ENCODE data around the gene LGALS4. TPM values are rescaled to one million over a fixed set of nuclear protein-coding genes. Genes with fewer than 3 reads are reported as not detected.
"Not testable (repeated sequence)": the region's sequence is repeated elsewhere in the genome, so short reads cannot be mapped to it uniquely, and the experiment has no call there.

The LGALS4 gene
- total RNA-seq, 2 donors from 2014 or later, result 1.2 to 1.7 TPM

- Mint-ChIP-seq H3K9me3 (no peaks in the 10 kb centered on the region), H3K4me1 (peaks cover 7% of the 10 kb centered on the region), H3K27me3 (no peaks in the 10 kb centered on the region), H3K4me3 (no peak overlapping the region), H3K27ac (no peak overlapping the region), H3K36me3 (ENCODE audit: low read depth) (peaks cover 39% of the 10 kb centered on the region)
- no peak for ATAC-seq (replicated peaks)
These were observed 3.5 kb upstream of the LGALS4 start for GRCh38 chr19:38816131-38816750.

- no peak overlapping the region for H3K4me3 Mint-ChIP-seq
These were observed 2.6 kb upstream of the LGALS4 start for GRCh38 chr19:38815059-38816001.

GRCh38 chr19:38813932-38814331, 1.2 kb upstream of the LGALS4 start:
- not testable (repeated sequence) for H3K27ac Mint-ChIP-seq; ATAC-seq (replicated peaks); H3K4me3 Mint-ChIP-seq; H3K9me3 Mint-ChIP-seq; H3K4me1 Mint-ChIP-seq; H3K27me3 Mint-ChIP-seq
- peaks cover 25% of the 10 kb centered on the region for H3K36me3 Mint-ChIP-seq (ENCODE audit: low read depth)

More at GRCh38 chr19:38815059-38816001, 2.6 kb upstream of the LGALS4 start:
- ATAC-seq (replicated peaks), result no peak
- Mint-ChIP-seq H3K4me1 (no peaks in the 10 kb centered on the region), H3K36me3 (ENCODE audit: low read depth) (peaks cover 32% of the 10 kb centered on the region), H3K27me3 (no peaks in the 10 kb centered on the region), H3K27ac (no peak overlapping the region), H3K9me3 (no peaks in the 10 kb centered on the region)

- Mint-ChIP-seq H3K4me3 (no peak overlapping the region), H3K27ac (no peak overlapping the region), H3K36me3 (ENCODE audit: low read depth) (peaks cover 25% of the 10 kb centered on the region), H3K9me3 (no peaks in the 10 kb centered on the region), H3K27me3 (no peaks in the 10 kb centered on the region), H3K4me1 (no peaks in the 10 kb centered on the region)
- ATAC-seq (replicated peaks), result no peak
These were observed 578 bp upstream of the LGALS4 start for GRCh38 chr19:38813323-38813722.

GRCh38 chr19:38812009-38812840, 520 bp downstream of the LGALS4 start:
- Mint-ChIP-seq H3K27me3 (no peaks in the 10 kb centered on the region), H3K27ac (no peak overlapping the region), H3K36me3 (ENCODE audit: low read depth) (peaks cover 21% of the 10 kb centered on the region), H3K9me3 (no peaks in the 10 kb centered on the region), H3K4me1 (no peaks in the 10 kb centered on the region), H3K4me3 (no peak overlapping the region)
- ATAC-seq (replicated peaks), result no peak

GRCh38 chr19:38809592-38810252, 3.0 kb downstream of the LGALS4 start:
- H3K9me3 Mint-ChIP-seq, result no peaks in the 10 kb centered on the region
- no peak overlapping the region for H3K4me3 Mint-ChIP-seq
- peaks cover 5% of the 10 kb centered on the region for H3K4me1 Mint-ChIP-seq
- no peak for ATAC-seq (replicated peaks)
- no peak overlapping the region for H3K27ac Mint-ChIP-seq
- H3K27me3 Mint-ChIP-seq, result no peaks in the 10 kb centered on the region
- H3K36me3 Mint-ChIP-seq (ENCODE audit: low read depth), result no peaks in the 10 kb centered on the region

GRCh38 chr19:38808741-38809140, 4.0 kb downstream of the LGALS4 start:
- no peaks in the 10 kb centered on the region for H3K36me3 Mint-ChIP-seq (ENCODE audit: low read depth)
- H3K27ac Mint-ChIP-seq, result no peak overlapping the region
- ATAC-seq (replicated peaks), result no peak

GRCh38 chr19:38807374-38808098, 5.2 kb downstream of the LGALS4 start:
- H3K9me3 Mint-ChIP-seq; H3K36me3 Mint-ChIP-seq (ENCODE audit: low read depth); H3K27me3 Mint-ChIP-seq; ATAC-seq (replicated peaks); H3K4me3 Mint-ChIP-seq; H3K4me1 Mint-ChIP-seq: not testable (repeated sequence)
- peak overlapping the region; percentile 25 for H3K27ac Mint-ChIP-seq

More at GRCh38 chr19:38808741-38809140, 4.0 kb downstream of the LGALS4 start:
- no peaks in the 10 kb centered on the region for H3K9me3 Mint-ChIP-seq
- peaks cover 5% of the 10 kb centered on the region for H3K4me1 Mint-ChIP-seq
- H3K4me3 Mint-ChIP-seq, result no peak overlapping the region
- no peaks in the 10 kb centered on the region for H3K27me3 Mint-ChIP-seq

- Mint-ChIP-seq H3K4me3 (no peak overlapping the region), H3K27me3 (no peaks in the 10 kb centered on the region), H3K4me1 (peaks cover 5% of the 10 kb centered on the region), H3K27ac (peak overlapping the region; percentile 30), H3K36me3 (ENCODE audit: low read depth) (no peaks in the 10 kb centered on the region), H3K9me3 (no peaks in the 10 kb centered on the region)
- no peak for ATAC-seq (replicated peaks)
These were observed 6.4 kb downstream of the LGALS4 start for GRCh38 chr19:38806371-38806770.

- Mint-ChIP-seq H3K4me1 (peaks cover 5% of the 10 kb centered on the region), H3K27ac (peak overlapping the region; percentile 82), H3K36me3 (ENCODE audit: low read depth) (no peaks in the 10 kb centered on the region), H3K4me3 (no peak overlapping the region), H3K27me3 (no peaks in the 10 kb centered on the region), H3K9me3 (no peaks in the 10 kb centered on the region)
- ATAC-seq (replicated peaks), result no peak
These were observed 7.6 kb downstream of the LGALS4 start for GRCh38 chr19:38805180-38805579.

GRCh38 chr19:38803543-38803942, 9.2 kb downstream of the LGALS4 start:
- H3K27ac Mint-ChIP-seq, result no peak overlapping the region
- no peak overlapping the region for H3K4me3 Mint-ChIP-seq
- no peaks in the 10 kb centered on the region for H3K9me3 Mint-ChIP-seq
- H3K27me3 Mint-ChIP-seq, result no peaks in the 10 kb centered on the region
- no peak for ATAC-seq (replicated peaks)
- H3K36me3 Mint-ChIP-seq (ENCODE audit: low read depth), result no peaks in the 10 kb centered on the region
- peaks cover 10% of the 10 kb centered on the region for H3K4me1 Mint-ChIP-seq

GRCh38 chr19:38801359-38802095, 11.2 kb downstream of the LGALS4 start:
- Mint-ChIP-seq H3K27me3 (no peaks in the 10 kb centered on the region), H3K27ac (no peak overlapping the region), H3K4me1 (peaks cover 10% of the 10 kb centered on the region), H3K9me3 (no peaks in the 10 kb centered on the region), H3K36me3 (ENCODE audit: low read depth) (no peaks in the 10 kb centered on the region), H3K4me3 (no peak overlapping the region)
- ATAC-seq (replicated peaks), result no peak

All from activated T-helper 17 cell treated with anti-CD3 and anti-CD28 coated beads, Interleukin-2, amount 50 U/mL, for 72 hours (primary cell).